ENCODE measurements around the gene ZNF692. TPM values are rescaled to one million over a fixed set of nuclear protein-coding genes. Genes with fewer than 3 reads are reported as not detected.
"Not testable (repeated sequence)": the region's sequence is repeated elsewhere in the genome, so short reads cannot be mapped to it uniquely, and the experiment has no call there.

Gene ZNF692
- total RNA-seq, 1 donor from 2014 or later, result 38.2 TPM

DNA sequence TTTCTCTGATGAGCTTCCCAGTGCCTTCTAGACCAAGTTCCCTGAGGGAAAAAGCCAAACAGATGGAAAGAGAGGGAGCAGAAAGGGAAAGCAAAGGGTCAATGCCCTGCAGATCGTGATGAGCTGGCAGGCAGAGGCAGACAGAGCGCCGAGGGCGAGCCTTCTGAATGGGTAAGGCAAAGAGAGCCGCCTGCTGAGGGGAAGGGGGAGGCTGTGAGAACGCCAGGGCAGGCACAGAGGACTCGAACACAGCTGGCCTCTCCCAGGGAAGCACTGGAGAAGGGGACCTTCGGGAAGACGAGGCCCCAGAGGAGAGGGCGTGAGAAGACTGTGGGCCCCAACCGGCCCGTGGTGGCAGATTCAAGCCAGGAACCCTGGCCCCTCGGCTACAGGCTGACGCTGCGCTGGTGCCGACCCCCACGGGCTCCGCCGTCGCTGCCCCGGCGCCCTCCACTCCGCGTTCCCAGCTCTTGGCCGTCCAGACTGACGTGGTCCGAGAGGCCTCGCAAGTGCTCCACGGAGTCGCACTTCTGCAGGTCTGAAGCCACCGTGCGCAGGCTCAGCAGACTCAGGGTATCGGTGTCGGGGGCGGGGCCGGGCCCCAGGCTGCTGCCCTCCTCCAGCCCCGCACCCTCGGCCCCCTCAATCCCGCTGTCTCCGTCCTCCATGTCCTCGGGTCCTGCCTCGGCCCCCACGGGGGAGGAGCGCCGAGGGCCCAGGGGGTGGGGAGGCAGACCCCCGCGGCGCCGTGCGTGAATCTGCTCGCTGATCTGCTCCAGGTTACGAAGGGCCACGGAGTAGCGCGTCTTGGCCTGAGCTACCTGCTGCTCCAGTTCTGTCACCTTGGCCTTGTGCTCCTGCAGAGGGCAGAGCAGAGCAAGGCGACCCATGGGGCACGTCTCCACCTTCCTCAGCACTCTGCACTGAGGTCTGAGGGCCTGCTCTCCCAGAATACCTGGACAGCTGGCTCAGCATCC lies 47.1 kb downstream of the ZNF692 start:
- DNase-seq (ENCODE audit: extremely low read depth, low read depth, low spot score), result no peak

- DNase-seq (ENCODE audit: extremely low read depth, low read depth, low spot score), result no peak
These were observed 48.0 kb downstream of the ZNF692 start for GRCh38 chr1:248810727-248811513.

DNA sequence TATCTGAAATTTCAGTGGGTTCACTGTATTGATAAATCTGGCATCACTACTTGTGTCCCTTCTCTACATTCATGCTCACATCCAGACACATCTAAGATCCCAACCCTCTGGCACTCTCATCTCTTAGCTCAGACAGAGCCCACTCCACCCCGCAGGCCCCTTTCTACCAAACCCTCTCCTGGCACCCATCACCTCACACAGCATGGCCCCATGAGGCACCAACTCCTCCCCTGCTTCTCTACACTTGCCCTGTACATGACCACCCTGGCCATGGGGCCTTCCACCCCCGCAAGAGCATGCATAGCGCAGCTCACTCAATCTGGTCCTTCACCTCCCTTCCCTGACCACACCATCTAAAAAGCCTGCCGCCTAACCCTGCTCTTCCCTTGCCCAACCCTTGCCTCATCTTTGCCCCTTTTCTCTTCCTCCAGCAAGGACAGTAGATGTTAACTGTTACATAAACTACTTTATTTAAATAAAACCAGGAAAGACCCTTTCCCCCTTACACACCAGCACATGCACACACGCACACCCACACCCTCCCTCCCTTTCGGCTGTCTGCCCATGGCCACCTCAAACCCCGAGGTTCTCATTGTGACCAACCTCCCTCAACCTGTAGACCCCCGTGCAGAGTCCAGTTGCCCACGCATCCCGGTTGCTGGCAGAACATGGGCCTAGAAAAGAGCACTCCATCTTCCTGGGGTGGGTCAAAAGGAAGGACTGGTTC lies 48.7 kb downstream of the ZNF692 start:
- DNase-seq (ENCODE audit: extremely low read depth, low read depth, low spot score), result no peak

DNA sequence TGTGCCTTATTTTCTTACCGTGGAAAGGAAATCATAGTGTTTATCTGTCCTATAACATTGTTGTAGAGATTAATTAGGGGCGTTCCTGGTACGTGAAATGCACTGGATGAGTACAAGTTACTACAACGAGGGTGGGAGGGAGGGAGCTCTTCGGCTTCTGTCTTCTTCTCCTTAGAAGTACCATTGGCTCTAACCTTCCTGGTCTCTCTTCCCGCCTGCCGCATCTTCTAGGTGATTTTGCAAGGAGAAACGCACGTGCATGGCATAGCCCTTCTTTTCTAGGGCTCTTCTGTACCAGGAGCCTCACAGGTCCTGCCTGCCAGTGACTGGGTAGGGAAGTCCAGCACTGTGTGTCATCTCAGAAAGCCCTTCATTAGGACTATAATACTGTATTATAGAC lies 50.0 kb downstream of the ZNF692 start:
- DNase-seq (ENCODE audit: extremely low read depth, low read depth, low spot score), result no peak

DNA sequence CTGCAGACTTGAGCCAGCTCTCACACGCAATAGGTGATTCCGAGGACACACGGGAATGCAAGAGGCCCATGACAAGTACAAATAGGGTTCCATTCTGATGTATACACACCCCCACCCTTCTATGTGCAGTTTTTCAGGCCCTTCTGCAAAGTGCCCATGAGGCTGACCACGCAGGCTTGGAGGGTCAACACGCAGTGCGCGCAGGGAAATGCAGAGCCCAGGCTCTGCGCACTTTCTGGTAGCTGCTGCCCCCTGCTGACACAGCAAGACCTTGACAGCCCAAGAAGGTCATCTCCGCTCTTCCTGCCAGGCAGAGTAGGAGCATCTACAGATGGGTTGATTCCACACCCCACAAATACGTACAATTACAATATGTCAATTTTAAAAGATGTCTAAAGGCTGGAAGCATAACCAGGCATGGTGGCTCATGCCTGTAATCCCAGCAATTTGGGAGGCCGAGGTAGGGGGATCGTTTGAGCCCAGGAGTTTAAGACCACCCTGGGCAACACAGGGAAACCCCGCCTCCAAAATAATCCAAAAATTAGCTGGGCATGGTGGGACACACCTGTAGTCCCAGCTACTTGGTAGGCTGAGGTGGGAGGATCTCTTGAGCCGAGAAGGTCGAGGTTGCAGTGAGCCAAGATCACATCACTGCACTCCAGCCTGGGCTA lies 51.7 kb downstream of the ZNF692 start:
- DNase-seq (ENCODE audit: extremely low read depth, low read depth, low spot score), result no peak

DNA sequence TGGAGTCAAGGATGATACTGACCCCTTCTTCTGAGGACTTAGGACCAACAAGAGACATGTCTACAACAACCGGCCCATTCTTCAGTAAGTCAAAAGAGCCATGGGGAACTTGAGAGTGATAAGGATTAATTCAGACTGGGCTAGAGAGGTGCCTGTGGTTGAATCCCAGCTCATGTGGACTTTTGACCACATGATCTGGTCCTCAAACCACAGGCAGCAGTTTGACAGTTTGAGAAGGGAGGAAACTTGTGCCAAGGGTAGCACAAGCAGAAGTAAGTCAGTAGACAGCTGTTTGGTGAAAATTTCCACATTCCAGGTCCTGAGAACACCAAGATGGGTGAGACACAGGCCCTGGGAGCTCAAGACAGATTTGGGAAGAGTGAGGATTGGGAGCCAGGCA lies 53.0 kb downstream of the ZNF692 start:
- no peak for DNase-seq (ENCODE audit: extremely low read depth, low read depth, low spot score)

DNA sequence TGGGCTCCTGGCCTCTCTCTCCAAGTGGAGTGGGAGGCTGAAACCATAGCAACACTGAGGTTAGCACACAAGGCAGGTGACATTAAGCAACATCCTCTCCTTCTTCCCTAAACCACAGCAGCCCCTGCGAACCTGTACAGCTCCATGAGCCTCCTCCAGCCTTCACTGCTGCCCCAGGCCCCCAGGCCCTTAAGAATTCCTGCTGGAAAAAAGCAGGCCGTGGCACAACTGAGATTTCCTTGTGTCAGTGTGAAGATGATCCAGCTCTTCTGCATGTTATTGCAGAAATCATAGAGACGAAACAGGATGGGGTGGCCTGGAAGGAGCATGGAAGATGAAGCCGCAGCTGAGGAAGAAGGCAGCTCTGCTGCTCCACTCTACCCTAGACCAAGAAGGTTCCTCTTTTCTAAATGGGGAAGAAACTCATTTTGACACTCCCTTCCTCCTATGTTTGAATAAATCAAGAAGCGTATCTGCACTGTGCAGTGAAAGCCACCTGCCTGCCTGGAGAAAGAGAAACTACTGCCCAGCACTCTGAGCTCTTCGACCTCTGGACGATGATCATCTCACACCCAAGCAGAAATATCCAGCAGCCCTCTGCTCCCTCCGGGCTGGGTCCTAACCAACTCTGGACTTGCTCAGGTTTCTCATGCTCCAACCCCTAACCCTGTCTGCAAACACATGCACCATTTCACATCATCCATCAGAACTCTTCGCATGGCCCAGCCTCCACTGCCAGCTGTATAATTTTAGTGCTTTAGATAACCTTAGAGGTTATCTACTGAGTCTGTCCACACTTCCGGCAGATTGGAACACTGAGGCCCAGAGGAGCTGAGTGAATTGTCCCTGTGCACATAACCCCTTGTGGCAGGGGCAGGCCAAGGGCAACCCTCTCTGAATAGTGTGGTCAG lies 53.9 kb downstream of the ZNF692 start:
- DNase-seq (ENCODE audit: extremely low read depth, low read depth, low spot score), result no peak

DNA sequence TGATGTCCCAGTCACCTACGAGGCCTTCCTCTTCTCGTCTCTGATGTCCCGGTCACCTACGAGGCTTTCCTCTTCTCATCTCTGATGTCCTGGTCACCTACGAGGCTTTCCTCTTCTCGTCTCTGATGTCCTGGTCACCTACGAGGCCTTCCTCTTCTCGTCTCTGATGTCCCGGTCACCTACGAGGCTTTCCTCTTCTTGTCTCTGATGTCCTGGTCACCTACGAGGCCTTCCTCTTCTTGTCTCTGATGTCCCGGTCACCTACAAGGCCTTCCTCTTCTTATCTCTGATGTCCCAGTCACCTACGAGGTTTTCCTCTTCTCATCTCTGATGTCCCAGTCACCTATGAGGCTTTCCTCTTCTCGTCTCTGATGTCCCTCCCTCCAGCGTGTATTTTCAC lies 55.4 kb downstream of the ZNF692 start:
- DNase-seq (ENCODE audit: extremely low read depth, low read depth, low spot score), result not testable (repeated sequence)

DNA sequence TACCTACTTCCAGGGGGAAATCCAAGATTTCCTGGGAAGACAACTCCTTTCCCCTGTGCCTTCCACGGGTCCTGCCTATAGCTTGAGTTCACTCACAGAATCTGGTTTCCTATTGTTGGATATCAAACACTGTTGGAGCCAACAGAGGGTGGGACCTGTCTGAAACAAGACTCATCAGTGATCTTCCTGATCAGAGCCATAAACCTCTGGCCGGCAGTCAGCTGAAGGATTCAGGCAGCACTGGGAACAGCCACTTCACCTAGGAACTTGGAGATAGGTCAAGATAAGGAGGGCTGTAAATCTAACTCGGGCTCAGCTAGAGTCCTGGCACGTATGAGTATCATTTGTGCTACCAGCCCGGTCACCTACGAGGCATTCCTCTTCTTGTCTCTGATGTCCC lies 56.4 kb downstream of the ZNF692 start:
- no peak for DNase-seq (ENCODE audit: extremely low read depth, low read depth, low spot score)

DNA sequence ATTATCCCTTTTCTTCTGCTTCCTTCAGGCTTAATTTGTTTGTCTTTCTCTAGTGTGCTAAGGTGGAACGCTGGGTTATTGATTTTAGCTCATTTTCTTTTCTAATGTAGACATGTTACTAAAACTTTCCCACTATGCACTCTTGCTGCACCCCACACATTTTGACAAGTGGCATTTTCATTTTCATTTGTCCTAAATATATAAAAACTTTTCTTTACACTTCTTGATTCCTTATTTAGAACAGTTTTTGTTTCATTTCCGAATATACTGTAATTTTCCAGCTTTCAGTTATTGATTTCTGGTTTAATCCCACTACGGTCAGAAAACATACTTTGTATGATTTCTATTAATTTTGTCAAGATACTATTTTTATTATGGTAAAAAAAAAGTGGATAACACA lies 58.4 kb downstream of the ZNF692 start:
- DNase-seq (ENCODE audit: extremely low read depth, low read depth, low spot score), result no peak

Other genes starting within 250 kb of the ZNF692 start
- gene OR2T11, start 224.0 kb downstream of the ZNF692 start, total RNA-seq, result not detected in 2 replicates
- not detected in 2 replicates for gene OR2T35, start 213.8 kb downstream of the ZNF692 start, total RNA-seq
- gene OR2T27, start 203.6 kb downstream of the ZNF692 start, total RNA-seq, result not detected in 2 replicates
- gene OR14I1, start 156.3 kb downstream of the ZNF692 start, total RNA-seq, result not detected in 2 replicates
- not detected in 2 replicates for gene LYPD8, start 103.3 kb downstream of the ZNF692 start, total RNA-seq
- 25.1 and 29.3 TPM in 2 replicates for gene SH3BP5L, start 33.2 kb downstream of the ZNF692 start, total RNA-seq
- gene ZNF672, start 20.9 kb downstream of the ZNF692 start, total RNA-seq, result 21.8 and 23.3 TPM in 2 replicates
- gene PGBD2, start 47.1 kb upstream of the ZNF692 start, total RNA-seq, result 2.9 and 6.1 TPM in 2 replicates

All from glomerular endothelial cell (primary cell).